Lower lobe of right lung (tissue), 2 donors: ENCODE data around the gene GADD45GIP1. TPM values are rescaled to one million over a fixed set of nuclear protein-coding genes. Genes with fewer than 3 reads are reported as not detected.

Experiments used
- ATAC-seq, 2 donors: fragments of 200-7000 bp; cut with Tn5 transposase; one replicate each; pipeline ENCODE4 v1.9.1; 2020 to 2022; ENCODE audit warnings: mild to moderate bottlenecking in 2 of 2, moderate library complexity in 2 of 2
- DNase-seq: peaks from one replicate; pipeline ENCODE4 v3.0.0-alpha.2; 2020
- H3K27ac ChIP-seq: fragments of 200-600 bp; one replicate; pipeline ENCODE4 v1.8.0; 2022
- H3K27me3 ChIP-seq: fragments of 200-600 bp; one replicate; pipeline ENCODE4 v1.8.0; 2022; ENCODE audit warnings: low read depth
- H3K36me3 ChIP-seq: fragments of 200-600 bp; one replicate; pipeline ENCODE4 v1.8.0; 2022; ENCODE audit warnings: mild to moderate bottlenecking
- H3K4me1 ChIP-seq: fragments of 200-600 bp; one replicate; pipeline ENCODE4 v1.8.0; 2022
- H3K4me3 ChIP-seq: fragments of 200-600 bp; one replicate; pipeline ENCODE4 v1.8.0; 2022; ENCODE audit warnings: mild to moderate bottlenecking
- H3K9me3 ChIP-seq: fragments of 200-600 bp; one replicate; pipeline ENCODE4 v1.8.0; 2022
- CTCF ChIP-seq: fragments of 200-600 bp; IDR thresholded peaks from one replicate; pipeline ENCODE4 v1.8.0; 2022; ENCODE audit warnings: antibody characterized with exemption, mild to moderate bottlenecking
- intact Hi-C: fragments of 100-400 bp; cut with DNase I; formaldehyde crosslinking; loops from one replicate; pipeline ENCODE4 v1.11.0; 2022
- total RNA-seq: library from RNA; stranded (reverse); fragmentation: NEBNext Ultra II Directional; extraction: Animal tissue kit (Norgen Biotek cat#: 25700); gene quantifications from one replicate; pipeline ENCODE4 v1.2.1, GENCODE V29; 2021
- donor health status: DM: no; HTN: yes; CAD: no; lungs with severe emphysema.

The GADD45GIP1 gene
- total RNA-seq, 1 donor from 2014 or later: 14.8 TPM

DNA sequence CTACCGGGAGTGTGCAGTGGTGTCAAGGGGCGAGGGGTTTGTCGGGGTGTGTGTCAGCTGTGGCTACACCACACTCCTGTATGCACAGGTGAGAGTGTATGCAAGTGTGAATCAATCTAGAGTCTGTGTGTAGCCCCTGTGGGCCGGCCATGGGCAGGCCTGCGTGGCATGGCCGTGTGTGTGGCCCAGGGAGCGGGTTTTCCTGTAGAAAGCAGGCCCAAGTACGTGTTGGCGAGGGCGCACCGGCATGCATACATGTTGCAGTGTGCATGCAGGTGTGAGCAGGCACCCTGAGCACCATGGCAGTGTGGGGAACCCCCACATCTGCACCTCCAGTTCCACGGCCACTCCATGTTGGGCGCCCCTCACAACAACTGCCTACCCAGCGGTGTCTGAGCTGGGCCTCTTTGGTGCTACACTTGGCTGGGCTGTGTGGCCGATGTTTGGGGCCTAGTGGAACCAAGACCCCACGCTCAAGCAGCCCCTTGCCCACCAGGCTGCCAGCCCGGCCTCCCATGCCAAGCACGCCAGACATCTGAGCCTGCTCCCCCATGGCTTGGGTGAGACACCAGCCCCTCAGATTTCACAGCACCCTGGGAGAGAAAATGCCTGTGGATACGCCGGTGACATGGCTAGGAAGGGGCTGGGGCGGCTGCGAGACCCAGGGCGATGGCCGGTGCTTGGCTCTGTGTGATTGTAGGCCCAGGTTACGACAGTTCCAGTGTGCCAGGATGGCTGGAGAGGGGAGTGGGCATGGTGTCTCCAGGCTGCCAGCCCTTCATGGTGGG lies 40.4 kb upstream of the GADD45GIP1 start:
- intact Hi-C loops: no loop called here
- Histone ChIP-seq H3K36me3 (peaks cover 8% of the 10 kb centered on the region), H3K4me1 (peaks cover 46% of the 10 kb centered on the region), H3K27me3 (no peaks in the 10 kb centered on the region), H3K27ac (peak overlapping the region; percentile 89), H3K4me3 (peak overlapping the region; percentile 83), H3K9me3 (no peaks in the 10 kb centered on the region)
- no peak for TF ChIP-seq CTCF
- DNase-seq: no peak
- ATAC-seq: no peak

DNA sequence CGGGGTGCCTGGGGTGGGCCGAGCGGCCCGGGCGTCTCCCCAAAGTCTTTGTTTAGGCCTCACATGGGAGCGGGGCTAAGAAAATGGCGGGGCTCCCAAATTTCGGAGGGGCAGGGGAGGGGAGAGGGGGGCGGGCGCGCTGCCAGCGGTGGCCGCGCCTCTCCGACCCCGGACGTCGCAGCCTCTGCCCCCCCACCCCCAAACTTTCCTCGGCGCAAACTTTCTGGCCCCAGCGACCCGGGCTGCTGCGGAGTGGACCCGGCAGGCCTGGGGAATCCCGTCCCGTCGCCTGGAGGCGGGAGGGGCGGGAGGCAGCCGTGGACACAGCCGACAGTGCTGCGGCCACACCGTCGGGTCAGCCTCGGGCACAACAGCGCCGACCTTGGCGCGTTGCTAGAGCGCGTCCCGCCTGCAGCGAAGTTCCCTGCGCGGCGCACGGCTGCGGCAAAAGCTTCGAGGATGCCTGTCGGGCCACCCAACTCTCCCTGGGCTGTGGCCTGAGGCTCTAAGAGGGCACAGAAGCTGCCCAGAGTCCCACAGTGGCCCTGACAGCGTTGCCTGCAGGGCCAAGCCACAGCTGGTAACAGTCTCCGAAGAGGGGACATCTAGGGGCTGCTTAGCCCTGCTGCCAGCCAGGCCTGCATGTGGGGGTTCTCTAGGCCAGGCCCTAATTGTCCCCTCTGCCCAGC lies 39.5 kb upstream of the GADD45GIP1 start:
- H3K4me1 ChIP-seq: peaks cover 41% of the 10 kb centered on the region

GRCh38 chr19:12995596-12996405 lies 38.8 kb upstream of the GADD45GIP1 start:
- H3K4me1 ChIP-seq: peaks cover 33% of the 10 kb centered on the region
- no peaks in the 10 kb centered on the region for H3K9me3 ChIP-seq
- no peak for TF ChIP-seq CTCF
- ATAC-seq (peak; percentile 36 to 41), DNase-seq (no peak)
- intact Hi-C loops: no loop called here
- peak overlapping the region; percentile 83 for H3K4me3 ChIP-seq
- peak overlapping the region; percentile 89 for H3K27ac ChIP-seq
- no peaks in the 10 kb centered on the region for H3K27me3 ChIP-seq
- H3K36me3 ChIP-seq: peaks cover 8% of the 10 kb centered on the region

More for the DNA sequence above, 39.5 kb upstream of the GADD45GIP1 start:
- Histone ChIP-seq H3K27ac (peak overlapping the region; percentile 89), H3K36me3 (peaks cover 8% of the 10 kb centered on the region), H3K4me3 (peak overlapping the region; percentile 83), H3K27me3 (no peaks in the 10 kb centered on the region), H3K9me3 (no peaks in the 10 kb centered on the region)
- TF ChIP-seq CTCF: peak; percentile 15
- ATAC-seq (peak; percentile 59 to 71), DNase-seq (no peak)
- intact Hi-C loops: no loop called here

- peak within 1 kb of the TSS; percentile 83 for H3K4me3 ChIP-seq
- H3K4me1 ChIP-seq: peaks cover 26% of the 10 kb centered on the region
- no peaks in the 10 kb centered on the region for H3K27me3 ChIP-seq
- DNase-seq: peak; percentile 78
- peaks cover 8% of the 10 kb centered on the region for H3K36me3 ChIP-seq
- TF ChIP-seq CTCF: no peak
- no peaks in the 10 kb centered on the region for H3K9me3 ChIP-seq
- H3K27ac ChIP-seq: peak within 1 kb of the TSS; percentile 89
- ATAC-seq: peak; percentile 47 to 62
- intact Hi-C loops: no loop called here
Observed at GRCh38 chr19:12994701-12995595, 37.9 kb upstream of the GADD45GIP1 start, which contains the start of gene NFIX. Gene NFIX (plus strand): TSS chr19:12995475. CDS start chr19:12995838, 363 bp downstream.
